Gastroesophageal sphincter (tissue), 3 donors: ENCODE results near the gene FRAT2.

Experiments
- EP300 ChIP-seq: sonication (generic); formaldehyde crosslinking; IDR thresholded peaks from one replicate; pipeline ENCODE4 v1.6.1; 2017; ENCODE audit warnings: antibody characterized with exemption, mild to moderate bottlenecking
- POLR2A ChIP-seq, 2 donors: fragments of 450-650 bp; IDR thresholded peaks; one replicate each; pipeline ENCODE4 v1.6.1; 2017; ENCODE audit warnings: antibody characterized with exemption in 2 of 2, mild to moderate bottlenecking in 2 of 2, moderate library complexity in 1 of 2
- POLR2AphosphoS5 ChIP-seq: sonication (generic); formaldehyde crosslinking; IDR thresholded peaks from one replicate; pipeline ENCODE4 v1.6.1; 2017; ENCODE audit warnings: antibody characterized with exemption
- TF ChIP-seq, protein P1 (sequence below), 4 experiments: fragments of 200-600 bp in 2 of 4; fragments of 450-650 bp in 2 of 4; sonication (generic) in 1 of 4; IDR thresholded peaks; one replicate each; pipeline ENCODE4 v1.5.1; 2017 to 2019; ENCODE audit warnings: antibody characterized with exemption in 4 of 4, mild to moderate bottlenecking in 2 of 4, moderate library complexity in 2 of 4

DNA sequence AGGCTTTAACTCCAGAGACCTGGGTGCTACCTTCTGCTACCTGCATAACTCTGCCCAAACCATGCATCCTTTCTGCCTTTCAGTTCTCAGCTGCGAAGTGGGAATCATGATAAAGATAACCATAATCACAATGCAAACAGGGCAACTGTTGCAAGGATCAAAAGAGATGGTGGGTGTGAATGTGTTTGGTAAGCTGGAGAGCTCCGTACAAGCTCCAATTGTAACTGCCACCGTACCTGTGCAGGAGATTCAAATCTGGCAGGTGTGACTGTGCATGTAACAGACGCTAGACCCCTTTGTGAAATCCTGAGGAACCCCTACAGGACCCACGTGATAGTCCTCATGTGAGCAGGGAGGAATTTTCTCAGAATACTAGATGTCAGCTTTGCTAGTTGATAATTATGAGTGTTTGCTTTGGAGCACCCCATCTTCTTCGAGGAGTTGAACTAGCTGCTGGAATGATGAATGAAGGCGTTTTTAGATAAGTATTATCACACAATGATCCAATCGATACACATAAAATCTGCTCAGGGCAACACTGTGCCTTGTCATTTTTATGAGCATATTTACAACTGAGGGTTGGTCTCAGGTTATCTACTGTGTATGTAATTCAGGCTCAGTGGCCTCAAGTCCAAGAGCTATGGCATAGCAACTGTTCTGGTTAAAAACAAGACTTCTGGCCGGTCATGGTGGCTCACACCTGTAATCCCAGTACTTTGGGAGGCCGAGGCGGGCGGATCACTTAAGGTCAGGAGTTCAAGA lies 15.4 kb upstream of the FRAT2 start:
- TF ChIP-seq POLR2A (IDR thresholded peaks at IDR 0.05) (no peak), EP300 (no peak), POLR2AphosphoS5 (no peak)
- TF ChIP-seq, protein P1, sequence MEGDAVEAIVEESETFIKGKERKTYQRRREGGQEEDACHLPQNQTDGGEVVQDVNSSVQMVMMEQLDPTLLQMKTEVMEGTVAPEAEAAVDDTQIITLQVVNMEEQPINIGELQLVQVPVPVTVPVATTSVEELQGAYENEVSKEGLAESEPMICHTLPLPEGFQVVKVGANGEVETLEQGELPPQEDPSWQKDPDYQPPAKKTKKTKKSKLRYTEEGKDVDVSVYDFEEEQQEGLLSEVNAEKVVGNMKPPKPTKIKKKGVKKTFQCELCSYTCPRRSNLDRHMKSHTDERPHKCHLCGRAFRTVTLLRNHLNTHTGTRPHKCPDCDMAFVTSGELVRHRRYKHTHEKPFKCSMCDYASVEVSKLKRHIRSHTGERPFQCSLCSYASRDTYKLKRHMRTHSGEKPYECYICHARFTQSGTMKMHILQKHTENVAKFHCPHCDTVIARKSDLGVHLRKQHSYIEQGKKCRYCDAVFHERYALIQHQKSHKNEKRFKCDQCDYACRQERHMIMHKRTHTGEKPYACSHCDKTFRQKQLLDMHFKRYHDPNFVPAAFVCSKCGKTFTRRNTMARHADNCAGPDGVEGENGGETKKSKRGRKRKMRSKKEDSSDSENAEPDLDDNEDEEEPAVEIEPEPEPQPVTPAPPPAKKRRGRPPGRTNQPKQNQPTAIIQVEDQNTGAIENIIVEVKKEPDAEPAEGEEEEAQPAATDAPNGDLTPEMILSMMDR (IDR thresholded peaks at IDR 0.05): no peak
